H1 (cell line): ENCODE measurements around the gene TP63. TPM values are rescaled to one million over a fixed set of nuclear protein-coding genes. Genes with fewer than 3 reads are reported as not detected.

Experiments used
- CTCF ChIA-PET: fragments of 300-600 bp; sonication (Branson Sonifier 250); formaldehyde crosslinking; loops from one replicate; lab custom pipeline; 2021; ENCODE audit not compliant: partially characterized antibody; lab: Charles Lee
- POLR2A ChIA-PET: fragments of 300-600 bp; sonication (Branson Sonifier 250); formaldehyde crosslinking; loops from one replicate; lab custom pipeline; 2021; ENCODE audit warnings: inconsistent platforms; ENCODE audit not compliant: partially characterized antibody; lab: Charles Lee
- DNase-seq, 2 experiments: peaks; one replicate each; pipeline versions ENCODE4 v3.0.0 to v3.0.0-alpha.2; 2010 to 2022; ENCODE audit warnings: low spot score in 2 of 2, low read depth in 1 of 2, mixed read lengths in 1 of 2
- FAIRE-seq: peaks from 2 replicates; lab custom pipeline; 2011; peaks lifted over from hg19 to GRCh38; lab: Jason Lieb, UNC
- H2AFZ ChIP-seq: 2 replicates; pipeline ENCODE4 v1.8.1; 2012; ENCODE audit warnings: low read length, inconsistent platforms
- H2AK5ac ChIP-seq: 2 replicates; pipeline ENCODE4 v1.6.1; 2013; ENCODE audit warnings: low read depth, low read length
- H2BK120ac ChIP-seq: replicated peaks from 2 replicates; pipeline ENCODE3; 2013; ENCODE audit warnings: low read depth, low read length, inconsistent platforms
- H2BK12ac ChIP-seq: 2 replicates; pipeline ENCODE4 v1.6.1; 2013; ENCODE audit warnings: low read depth, low read length
- H2BK15ac ChIP-seq: 2 replicates; pipeline ENCODE4 v1.6.1; 2013; ENCODE audit warnings: low read length
- H2BK20ac ChIP-seq: 2 replicates; pipeline ENCODE4 v1.6.1; 2013; ENCODE audit warnings: low read length
- H2BK5ac ChIP-seq: 2 replicates; pipeline ENCODE4 v1.6.1; 2013; ENCODE audit warnings: low read depth, low read length
- H3K14ac ChIP-seq: 2 replicates; pipeline ENCODE4 v1.6.1; 2013; ENCODE audit warnings: inconsistent platforms; ENCODE audit not compliant: insufficient read length
- H3K18ac ChIP-seq: 2 replicates; pipeline ENCODE4 v1.6.1; 2013; ENCODE audit warnings: low read length; ENCODE audit errors: extremely low read depth
- H3K23ac ChIP-seq: 2 replicates; pipeline ENCODE4 v1.6.1; 2013; ENCODE audit warnings: inconsistent platforms; ENCODE audit not compliant: insufficient read length
- H3K23me2 ChIP-seq: 2 replicates; pipeline ENCODE4 v1.6.1; 2013; ENCODE audit warnings: low read depth, low read length
- H3K27ac ChIP-seq: 2 replicates; pipeline ENCODE4 v1.6.1; 2011; ENCODE audit warnings: low read depth, low read length, inconsistent platforms
- H3K27me3 ChIP-seq, 4 experiments: replicated peaks in 1 of 4; 1 replicate in 1 of 4; 2 replicates in 3 of 4; pipeline versions ENCODE4 v1.6.1 to v1.8.1; 2011 to 2013; ENCODE audit warnings: low read length in 3 of 4, mild to moderate bottlenecking in 3 of 4, inconsistent platforms in 2 of 4, mixed read lengths in 2 of 4, moderate library complexity in 1 of 4; ENCODE audit not compliant: control insufficient read depth in 3 of 4, insufficient read depth in 3 of 4; ENCODE audit errors: extremely low read depth in 1 of 4
- H3K36me3 ChIP-seq, 4 experiments: 2 replicates each; pipeline versions ENCODE4 v1.6.1 to v1.8.1; 2011 to 2013; ENCODE audit warnings: mild to moderate bottlenecking in 4 of 4, low read length in 3 of 4, moderate library complexity in 2 of 4, control low read depth in 1 of 4, inconsistent platforms in 1 of 4; ENCODE audit not compliant: insufficient read depth in 4 of 4, control insufficient read depth in 2 of 4
- H3K4ac ChIP-seq: replicated peaks from 2 replicates; pipeline ENCODE3; 2013; ENCODE audit warnings: low read length, low read depth, mixed read lengths, inconsistent platforms; ENCODE audit not compliant: insufficient read length
- H3K4me1 ChIP-seq, 4 experiments: replicated peaks in 1 of 4; 1 replicate in 1 of 4; 2 replicates in 3 of 4; pipeline versions ENCODE4 v1.6.1 to v1.8.1; 2011 to 2013; ENCODE audit warnings: low read length in 3 of 4, inconsistent platforms in 2 of 4, mixed read lengths in 1 of 4; ENCODE audit not compliant: insufficient read depth in 4 of 4, control insufficient read depth in 3 of 4
- H3K4me2 ChIP-seq, 2 experiments: 2 replicates each; pipeline versions ENCODE4 v1.6.1 to v1.8.1; 2011 to 2013; ENCODE audit warnings: low read depth in 2 of 2, low read length in 2 of 2, control low read depth in 1 of 2, inconsistent platforms in 1 of 2, mild to moderate bottlenecking in 1 of 2; ENCODE audit not compliant: insufficient read depth in 1 of 2
- H3K4me3 ChIP-seq, 4 experiments: fragments of 200-600, 300-600 bp in 1 of 4; sonication (generic), shearing (Covaris generic), sonication (Bioruptor Twin) in 1 of 4; 2 replicates each; pipeline versions ENCODE4 v1.5.1 to v1.8.1; 2011 to 2016; ENCODE audit warnings: low read length in 4 of 4, low read depth in 3 of 4, control low read depth in 2 of 4, inconsistent platforms in 2 of 4, mild to moderate bottlenecking in 2 of 4, mixed read lengths in 1 of 4, moderate library complexity in 1 of 4; ENCODE audit not compliant: insufficient read depth in 2 of 4; ENCODE audit errors: extremely low read depth in 1 of 4
- H3K56ac ChIP-seq: replicated peaks from 2 replicates; pipeline ENCODE3; 2013; ENCODE audit warnings: low read depth, mild to moderate bottlenecking, mixed read lengths, low read length, inconsistent platforms; ENCODE audit not compliant: insufficient read length
- H3K79me1 ChIP-seq: 2 replicates; pipeline ENCODE4 v1.6.1; 2013; ENCODE audit warnings: low read depth, low read length, control low read depth
- H3K79me2 ChIP-seq, 2 experiments: 2 replicates each; pipeline versions ENCODE4 v1.6.1 to v1.8.1; 2012 to 2013; ENCODE audit warnings: low read length in 2 of 2, mild to moderate bottlenecking in 2 of 2, inconsistent platforms in 1 of 2; ENCODE audit not compliant: insufficient read depth in 2 of 2, control insufficient read depth in 1 of 2
- H3K9ac ChIP-seq, 4 experiments: replicated peaks in 1 of 4; 1 replicate in 1 of 4; 2 replicates in 3 of 4; pipeline versions ENCODE4 v1.6.1 to v1.8.1; 2011 to 2013; ENCODE audit warnings: low read depth in 3 of 4, low read length in 3 of 4, control low read depth in 2 of 4, mild to moderate bottlenecking in 2 of 4, moderate library complexity in 2 of 4, inconsistent platforms in 1 of 4; ENCODE audit errors: extremely low read depth in 1 of 4
- H3K9me3 ChIP-seq, 2 experiments: 2 replicates each; pipeline versions ENCODE4 v1.6.1 to v1.8.1; 2012 to 2013; ENCODE audit warnings: mild to moderate bottlenecking in 2 of 2, moderate library complexity in 2 of 2, control low read depth in 1 of 2, inconsistent platforms in 1 of 2, low read depth in 1 of 2, low read length in 1 of 2, mixed read lengths in 1 of 2; ENCODE audit not compliant: insufficient read depth in 2 of 2
- H4K20me1 ChIP-seq, 2 experiments: replicated peaks in 1 of 2; 2 replicates each; pipeline versions ENCODE3 to v1.8.1; 2011 to 2013; ENCODE audit warnings: inconsistent platforms in 2 of 2, low read length in 2 of 2, mild to moderate bottlenecking in 1 of 2; ENCODE audit not compliant: insufficient read depth in 2 of 2, control insufficient read depth in 1 of 2
- H4K5ac ChIP-seq: 2 replicates; pipeline ENCODE4 v1.6.1; 2013; ENCODE audit warnings: low read length, low read depth, mixed read lengths, inconsistent platforms; ENCODE audit not compliant: insufficient read length
- H4K8ac ChIP-seq: 2 replicates; pipeline ENCODE4 v1.8.0; 2013; ENCODE audit warnings: mild to moderate bottlenecking, moderate library complexity, low read length, inconsistent platforms; ENCODE audit not compliant: insufficient read depth; ENCODE audit errors: extremely low read depth
- H4K91ac ChIP-seq: replicated peaks from 2 replicates; pipeline ENCODE3; 2013; ENCODE audit warnings: low read length, mixed read lengths, inconsistent platforms; ENCODE audit not compliant: insufficient read length
- ATF3 ChIP-seq: IDR thresholded peaks from 2 replicates; pipeline ENCODE4 v1.6.1; 2011; ENCODE audit warnings: low read depth, mild to moderate bottlenecking, low read length; ENCODE audit not compliant: insufficient read depth
- BACH1 ChIP-seq: IDR thresholded peaks from 2 replicates; pipeline ENCODE4 v1.6.1; 2012; ENCODE audit warnings: low read length, improper control_type of control experiment
- CBX8 ChIP-seq: fragments of 300-800, 300-1000 bp; sonication (generic); IDR thresholded peaks from 2 replicates; pipeline ENCODE4 v1.7.1; 2016; ENCODE audit warnings: low read depth, low read length, borderline replicate concordance
- CREB1 ChIP-seq: IDR thresholded peaks from 2 replicates; pipeline ENCODE4 v1.6.1; 2012; ENCODE audit warnings: inconsistent platforms
- E2F6 ChIP-seq: IDR thresholded peaks from 2 replicates; pipeline ENCODE4 v1.6.1; 2012; ENCODE audit warnings: inconsistent platforms
- NANOG ChIP-seq: IDR thresholded peaks from 2 replicates; pipeline ENCODE4 v1.6.1; 2011; ENCODE audit warnings: low read length, low read depth, mild to moderate bottlenecking, inconsistent platforms; ENCODE audit not compliant: insufficient read depth, poor library complexity, severe bottlenecking
- TCF12 ChIP-seq: IDR thresholded peaks from 2 replicates; pipeline ENCODE4 v1.6.1; 2011; ENCODE audit warnings: low read depth, mild to moderate bottlenecking, low read length
- WGBS, 2 experiments: shearing (Covaris generic) in 1 of 2; methylation state at CpG; one replicate each; pipeline versions ENCODE4 v1.1.6 to v1.1.7; 2013 to 2015; ENCODE audit warnings: low lambda C conversion rate in 2 of 2, mixed read lengths in 2 of 2, inconsistent platforms in 1 of 2, low coverage in 1 of 2, missing lambda C conversion rate in 1 of 2; ENCODE audit not compliant: insufficient replicate concordance in 2 of 2, insufficient coverage in 1 of 2, insufficient read length in 1 of 2; ENCODE audit errors: extremely low coverage in 1 of 2, missing lambda C conversion rate in 1 of 2; 5-methylcytosine and 5-hydroxymethylcytosine counted together
- polyA plus RNA-seq, 7 experiments: library from polyadenylated mRNA; depleted of rRNA in 3 of 7; stranded (reverse) in 5 of 7; unstranded in 2 of 7; fragments of >200 nt in 5 of 7; fragments of 200-250 nt in 2 of 7; gene quantifications; 1 replicate in 5 of 7; 2 replicates in 1 of 7; 4 replicates in 1 of 7; pipeline versions ENCODE4 v1.2.1 to v1.2.3, GENCODE V29; 2011 to 2013; ENCODE audit warnings: missing spikeins in 2 of 7, mixed read lengths in 2 of 7
- total RNA-seq: library from RNA; stranded (reverse); fragmentation: NEBNext Ultra II Directional; extraction: Animal tissue kit (Norgen Biotek cat#: 25700); gene quantifications from 2 replicates; pipeline ENCODE4 v1.2.1, GENCODE V29; 2021

The TP63 gene
- total and polyA plus RNA-seq, 2 of the 8 experiments (the other 6 are each of a cell fraction or from before 2014, with no cell fraction given), result not detected

GRCh38 chr3:189799366-189799765 is 168.2 kb downstream of the TP63 start:
- 76% methylated on average over 1 of the region's 1 CpG; no CpG with 5 or more reads in 1 of the 2 experiments for WGBS, 2 experiments
- no peak overlapping the region for H3K4ac ChIP-seq
- no peak overlapping the region for H4K8ac ChIP-seq
- no peak overlapping the region for H3K23ac ChIP-seq
- H3K79me1 ChIP-seq, result no peaks in the 10 kb centered on the region
- no peak overlapping the region for H2BK5ac ChIP-seq
- H3K9me3 ChIP-seq, result no peaks in the 10 kb centered on the region
- no peak for FAIRE-seq
- no peak overlapping the region for H3K14ac ChIP-seq
- no peaks in the 10 kb centered on the region for H3K23me2 ChIP-seq
- peaks cover 1 to 20% (median 7%) of the 10 kb centered on the region in 4 experiments for H3K27me3 ChIP-seq
- no peak overlapping the region for H3K56ac ChIP-seq
- H3K36me3 ChIP-seq, result no peaks in the 10 kb centered on the region
- H3K18ac ChIP-seq, result no peak overlapping the region
- TF ChIP-seq E2F6 (no peak), BACH1 (no peak), ATF3 (no peak), NANOG (no peak), TCF12 (no peak), CREB1 (no peak), CBX8 (no peak)
- TF ChIP-seq, all 59 proteins: peak for 0
- H2BK12ac ChIP-seq, result no peak overlapping the region
- ChIA-PET POLR2A (no interaction called here), CTCF (interaction anchor here (1.4 to 3.0 kb wide), 4 partner anchors 9 to 527 kb away, joined by 3 to 13 read pairs (median 6); no protein-coding TSS in a partner anchor)
- no peak overlapping the region for H3K27ac ChIP-seq
- no peaks in the 10 kb centered on the region for H4K20me1 ChIP-seq
- H3K4me2 ChIP-seq, result no peak overlapping the region
- no peak for DNase-seq
- H3K4me1 ChIP-seq, result no peaks in the 10 kb centered on the region
- no peak overlapping the region for H2AFZ ChIP-seq
- H2BK15ac ChIP-seq, result no peak overlapping the region
- H4K5ac ChIP-seq, result no peak overlapping the region
- H4K91ac ChIP-seq, result no peak overlapping the region
- H2BK20ac ChIP-seq, result no peak overlapping the region
- no peak overlapping the region for H3K4me3 ChIP-seq
- no peaks in the 10 kb centered on the region for H3K79me2 ChIP-seq
- H3K9ac ChIP-seq, result no peak overlapping the region
- H2AK5ac ChIP-seq, result no peak overlapping the region
- H2BK120ac ChIP-seq, result no peak overlapping the region
